GM12878 (cell line): ENCODE data around the gene CDH1.

Source experiments
- BCL11A ChIP-seq: IDR thresholded peaks from 2 replicates; pipeline ENCODE4 v1.6.1; 2011; ENCODE audit warnings: low read depth, low read length
- SREBF2 ChIP-seq: IDR thresholded peaks from 2 replicates; pipeline ENCODE4 v1.6.1; 2012; ENCODE audit warnings: mild to moderate bottlenecking, low read length

GRCh38 chr16:68857479-68857878, 120.4 kb downstream of the CDH1 start:
- no peak for TF ChIP-seq SREBF2
- no peak for TF ChIP-seq BCL11A
